Measurements from ENCODE around the gene CTIF.

GRCh38 chr18:48820483-48821250, 281.8 kb downstream of the CTIF start:
- TF ChIP-seq EZH2 (IDR thresholded peaks at IDR 0.05) (no peak), POLR2AphosphoS5 (IDR thresholded peaks at IDR 0.05; ENCODE audit: borderline replicate concordance, low read depth, low read length) (no peak), FOXP2 (optimal IDR thresholded peaks at IDR 0.05; ENCODE audit: control extremely low read depth, extremely low read length, insufficient read depth) (no peak)
